ENCODE measurements around the gene PCDHGA10.
"Not testable (repeated sequence)": the region's sequence is repeated elsewhere in the genome, so short reads cannot be mapped to it uniquely, and the experiment has no call there.

GRCh38 chr5:141394401-141395187 is 18.2 kb upstream of the PCDHGA10 start:
- TF ChIP-seq CTCF, EZH2 (IDR thresholded peaks at IDR 0.05): not testable (repeated sequence)
